ENCODE results near the gene DHRS3.
A peak's percentile ranks its signal among the peaks of the same experiment; 100 is the strongest.
"Not testable (repeated sequence)": the region's sequence is repeated elsewhere in the genome, so short reads cannot be mapped to it uniquely, and the experiment has no call there.

DHRS3 gene

DNA sequence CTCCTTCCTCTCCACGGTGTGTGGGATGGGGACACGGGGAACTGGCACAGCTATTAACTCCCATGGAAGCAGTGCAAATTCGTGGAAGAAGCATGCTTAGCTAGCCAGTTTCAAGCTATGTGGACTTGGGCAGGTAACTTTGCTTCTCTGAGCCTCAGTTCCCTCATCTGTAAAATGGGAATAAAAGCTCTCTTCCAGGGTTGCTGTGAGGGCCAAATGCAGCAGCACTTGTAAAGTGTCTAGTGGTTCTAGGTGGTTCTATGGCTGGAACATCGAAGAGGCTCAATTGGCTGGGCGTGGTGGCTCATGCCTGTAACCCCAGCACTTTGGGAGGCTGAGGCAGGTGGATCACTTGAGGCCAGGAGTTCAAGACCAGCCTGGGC lies 43.3 kb downstream of the DHRS3 start:
- DNase-seq (ENCODE audit: low read depth): no peak

- no peak for DNase-seq (ENCODE audit: low read depth)
Observed at GRCh38 chr1:12573015-12573825, 44.8 kb downstream of the DHRS3 start.

DNA sequence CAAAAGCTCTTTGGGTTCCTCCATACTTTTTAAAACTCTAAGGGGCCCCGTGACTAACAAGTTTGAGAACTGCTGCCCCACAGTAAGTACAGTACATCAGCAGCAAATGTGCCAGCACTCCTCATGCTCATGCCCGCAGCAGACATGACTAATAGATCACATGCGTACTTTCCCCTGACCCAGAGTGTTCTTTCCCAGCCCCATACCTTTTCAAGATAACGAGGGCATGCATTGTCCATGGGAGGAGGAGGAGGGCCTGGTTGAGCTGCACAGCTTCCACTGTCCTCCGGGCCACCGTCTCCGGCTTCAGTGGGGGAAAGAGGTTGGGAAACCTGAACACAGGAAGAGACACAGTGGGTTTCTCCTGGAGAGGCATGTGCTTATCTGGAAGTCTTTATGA lies 45.5 kb downstream of the DHRS3 start:
- no peak for DNase-seq (ENCODE audit: low read depth)

DNA sequence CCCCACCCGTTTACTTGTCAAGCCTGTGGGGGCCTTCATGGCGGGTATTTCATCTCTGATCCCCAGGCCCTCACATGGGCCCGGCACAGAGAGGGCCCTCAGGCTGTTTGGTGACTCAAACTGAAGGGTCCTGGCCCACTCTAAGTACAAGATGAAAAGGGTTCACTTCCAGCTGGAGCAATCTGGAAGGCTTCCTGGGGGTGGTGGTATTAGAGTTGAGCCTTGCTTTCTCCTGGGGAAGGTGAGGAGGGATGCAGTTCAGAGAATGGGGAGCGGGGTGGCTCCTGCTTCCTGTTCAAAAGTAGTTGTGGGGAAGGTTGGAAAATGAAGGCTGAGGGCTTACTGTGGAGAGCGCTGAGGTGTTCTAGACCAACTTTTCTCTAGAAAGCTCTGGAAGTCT lies 47.7 kb downstream of the DHRS3 start:
- DNase-seq (ENCODE audit: low read depth): no peak

- no peak for DNase-seq (ENCODE audit: low read depth)
Observed at GRCh38 chr1:12568009-12568767, 49.8 kb downstream of the DHRS3 start.

- no peak for DNase-seq (ENCODE audit: low read depth)
Observed at GRCh38 chr1:12567288-12567819, 50.7 kb downstream of the DHRS3 start.

DNA sequence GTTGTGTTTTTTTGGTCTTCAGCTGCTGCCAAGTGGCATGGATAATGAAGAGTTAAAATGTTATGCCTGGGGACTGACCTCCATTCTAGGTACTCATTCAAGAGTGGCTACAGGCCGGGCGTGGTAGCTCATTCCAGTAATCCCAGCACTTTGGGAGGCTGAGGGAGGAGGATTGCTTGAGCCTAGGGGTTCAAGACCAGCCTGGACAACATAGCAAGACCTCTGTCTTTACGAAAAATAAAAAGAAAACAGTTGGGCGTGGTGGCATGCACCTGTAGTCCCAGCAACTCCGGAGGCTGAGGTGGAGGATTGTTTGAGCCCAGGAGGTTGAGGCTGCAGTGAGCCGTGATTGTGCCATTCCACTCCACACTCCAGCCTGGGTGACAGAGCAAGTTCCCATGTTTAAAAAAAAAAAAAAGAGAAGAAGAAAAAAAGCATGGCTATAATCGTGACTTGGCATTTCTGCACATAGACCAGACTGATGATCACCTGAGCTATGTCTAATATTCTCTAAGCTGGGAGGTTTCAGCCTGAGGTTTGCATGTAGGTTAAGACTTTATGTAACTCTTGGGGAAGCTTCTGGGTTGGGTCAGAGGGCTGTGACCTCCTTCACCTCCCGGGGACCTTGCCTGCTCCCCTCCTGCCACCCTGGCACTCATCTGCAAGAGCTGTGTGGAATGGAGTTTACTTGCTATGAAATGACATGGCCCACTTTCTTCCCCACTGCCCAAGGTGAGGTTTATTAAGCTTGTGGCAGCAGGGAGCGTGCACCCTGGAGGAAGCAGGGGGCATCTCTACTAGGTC lies 51.3 kb downstream of the DHRS3 start:
- DNase-seq (ENCODE audit: low read depth): no peak

DNA sequence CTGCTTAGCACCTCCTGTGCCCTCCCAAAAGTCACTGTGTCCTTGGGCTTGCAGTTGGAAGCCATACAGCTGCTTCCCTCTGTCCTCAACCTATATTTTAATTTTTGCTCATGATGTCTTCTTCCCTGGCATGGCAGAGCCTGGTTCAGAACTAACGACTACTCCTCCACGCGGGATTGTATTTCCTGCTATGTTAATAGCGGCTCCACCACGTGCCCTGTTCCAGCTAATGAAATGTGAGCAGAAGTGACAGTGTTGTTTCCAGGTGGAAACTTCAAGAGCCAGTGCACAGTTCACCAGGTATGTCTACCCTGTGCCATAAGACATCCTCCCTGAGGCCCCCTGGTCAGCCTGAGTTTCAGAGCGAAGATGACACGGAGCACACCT lies 52.1 kb downstream of the DHRS3 start:
- DNase-seq (ENCODE audit: low read depth): no peak

GRCh38 chr1:12565094-12565965 lies 52.7 kb downstream of the DHRS3 start:
- DNase-seq (ENCODE audit: low read depth): no peak

GRCh38 chr1:12564251-12564650 lies 53.8 kb downstream of the DHRS3 start:
- not testable (repeated sequence) for DNase-seq (ENCODE audit: low read depth)

GRCh38 chr1:12562955-12563576 lies 54.9 kb downstream of the DHRS3 start:
- no peak for DNase-seq (ENCODE audit: low read depth)

DNA sequence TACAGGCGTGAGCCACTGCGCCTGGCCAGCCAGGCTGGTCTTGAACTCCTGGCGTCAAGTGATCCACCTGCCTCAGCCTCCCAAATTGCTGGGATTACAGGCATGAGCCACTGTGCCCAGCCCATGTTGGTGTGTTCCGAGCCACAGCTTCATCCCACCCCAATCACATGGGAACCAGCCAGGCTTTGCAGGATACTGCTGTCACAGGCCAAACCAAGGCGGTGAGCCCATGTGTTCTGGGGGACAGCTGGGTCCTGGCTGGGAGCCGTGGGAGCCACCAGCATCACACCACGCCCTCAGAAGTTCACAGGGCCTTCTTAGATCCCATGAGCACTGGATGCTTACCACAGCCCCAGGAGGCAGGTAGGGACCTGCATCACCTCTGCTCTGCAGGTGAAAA lies 56.9 kb downstream of the DHRS3 start:
- DNase-seq (ENCODE audit: low read depth): no peak

- DNase-seq (ENCODE audit: low read depth): no peak
Observed at GRCh38 chr1:12556957-12557935, 60.8 kb downstream of the DHRS3 start.

DNA sequence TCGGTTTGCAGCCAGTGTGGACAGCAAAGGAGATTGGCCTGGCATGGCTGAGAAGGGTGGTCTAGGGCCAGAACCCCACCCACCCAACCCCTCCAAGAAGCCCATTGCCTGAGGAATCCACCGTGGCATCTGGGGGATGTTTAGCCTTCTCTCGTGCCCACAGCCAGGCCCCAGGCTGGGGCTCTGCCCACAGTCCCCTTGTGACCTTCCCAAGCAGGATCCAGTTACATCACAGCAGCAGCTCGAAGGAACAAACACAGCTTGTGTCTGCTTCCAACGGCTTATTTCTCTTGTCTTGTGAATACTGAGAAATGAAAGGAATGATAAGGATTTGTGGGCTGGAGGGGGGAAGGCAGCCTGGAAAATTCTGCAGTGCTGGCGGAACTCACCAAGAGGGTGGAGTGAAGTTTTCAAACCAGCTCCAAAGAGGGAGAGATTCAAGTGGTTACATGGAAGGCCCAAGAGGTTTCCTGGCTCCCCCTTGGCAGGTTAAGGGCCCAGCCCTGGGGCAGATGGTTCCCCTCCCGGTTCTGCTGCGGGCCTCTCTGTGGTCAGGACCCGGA lies 61.6 kb downstream of the DHRS3 start:
- DNase-seq (ENCODE audit: low read depth): peak; percentile 89

DNA sequence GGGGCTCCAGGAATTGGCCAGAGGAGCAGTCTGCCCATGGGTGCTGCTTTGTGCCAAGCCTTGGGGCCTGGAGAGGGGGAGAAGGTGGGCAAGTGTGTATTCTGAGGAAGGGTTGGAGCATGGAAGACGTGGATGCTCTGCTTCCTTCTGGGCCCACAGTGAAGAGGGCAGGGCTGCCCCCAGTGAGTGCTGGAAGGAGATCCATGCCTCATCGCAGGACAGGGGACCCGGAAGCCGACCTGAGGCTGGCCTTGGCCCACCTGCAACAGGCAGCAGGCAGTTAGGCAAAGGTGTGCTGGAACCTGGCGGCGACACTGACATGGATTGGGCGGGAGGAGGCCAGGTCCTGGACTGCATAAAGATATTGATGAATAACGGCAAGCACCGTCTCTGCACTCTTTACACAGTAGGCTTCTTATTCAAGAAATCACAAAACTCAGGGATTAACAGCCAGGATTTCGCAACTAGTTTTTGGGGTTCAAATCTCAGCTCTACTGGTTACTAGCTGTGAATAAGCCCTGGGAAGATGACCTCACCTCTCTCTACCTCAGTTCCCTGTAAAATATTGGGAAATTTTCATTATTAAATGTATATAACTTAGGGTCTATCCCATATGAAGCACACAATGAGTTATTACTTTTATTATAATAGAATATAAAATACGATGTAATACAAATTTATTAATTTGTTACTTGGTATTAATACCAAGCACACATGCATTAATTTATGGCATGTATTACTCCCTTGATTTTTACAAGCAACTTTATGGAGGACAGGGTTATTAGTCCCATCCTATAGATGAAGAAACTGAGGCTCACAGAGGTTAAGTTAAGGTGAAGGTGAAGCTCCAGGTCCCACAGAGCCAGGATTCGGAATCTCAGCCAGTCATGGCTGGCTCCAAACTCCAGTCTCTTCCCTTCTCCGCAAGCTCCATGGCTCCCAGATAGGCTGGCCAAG lies 62.3 kb downstream of the DHRS3 start:
- no peak for DNase-seq (ENCODE audit: low read depth)

DNA sequence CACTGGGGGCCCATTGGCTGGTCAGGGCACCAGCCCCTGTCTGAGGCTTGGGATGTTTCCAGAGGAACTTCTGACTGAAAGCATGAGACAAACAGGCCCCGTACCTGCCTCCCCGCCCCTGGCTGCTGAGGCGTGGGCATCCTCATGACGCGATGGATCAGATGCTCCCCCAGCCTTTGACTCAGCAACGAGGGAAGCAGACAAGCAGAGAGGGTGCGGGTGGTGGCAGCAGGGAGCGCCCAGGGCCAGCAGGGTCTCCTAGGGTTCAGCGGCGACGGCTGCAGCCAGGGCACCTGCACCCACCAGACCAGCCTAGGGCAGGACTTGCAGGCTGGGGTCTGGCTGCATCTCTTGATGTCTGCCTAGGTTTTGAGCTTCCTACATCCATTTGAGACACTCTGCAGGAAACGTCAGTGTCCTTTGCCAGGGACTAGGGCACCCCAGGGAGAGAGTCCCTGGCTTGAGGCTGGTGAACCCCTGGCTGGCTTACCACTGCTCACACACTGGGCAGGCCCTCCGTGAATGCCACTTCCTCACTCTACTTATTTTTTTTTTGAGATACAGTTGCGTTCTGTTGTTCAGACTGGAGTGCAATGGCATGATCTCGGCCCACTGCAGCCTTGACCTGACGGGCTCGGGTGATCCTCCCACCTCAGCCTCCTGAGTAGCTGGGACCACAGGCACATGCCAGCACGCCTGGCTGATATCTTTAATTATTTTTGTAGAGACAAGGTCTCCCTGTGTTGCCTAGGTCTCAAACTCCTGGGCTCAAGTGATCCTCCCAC lies 63.3 kb downstream of the DHRS3 start:
- no peak for DNase-seq (ENCODE audit: low read depth)

GRCh38 chr1:12553963-12554362 lies 64.0 kb downstream of the DHRS3 start:
- DNase-seq (ENCODE audit: low read depth): no peak

Measured in non-pigmented ciliary epithelial cell (primary cell).